Raji (cell line): ENCODE data around the gene LRP11.

Experiments used
- POLR2A ChIP-seq: IDR thresholded peaks from 2 replicates; pipeline ENCODE4 v1.6.1; 2011; ENCODE audit warnings: low read depth, low read length, control low read depth; ENCODE audit not compliant: insufficient read depth

Gene LRP11

GRCh38 chr6:149887343-149887742, 23.2 kb upstream of the LRP11 start:
- no peak for TF ChIP-seq POLR2A

- TF ChIP-seq POLR2A = no peak
Measured at GRCh38 chr6:149885888-149886287, 21.7 kb upstream of the LRP11 start.

GRCh38 chr6:149884617-149885016, 20.5 kb upstream of the LRP11 start:
- TF ChIP-seq POLR2A = no peak

- no peak for TF ChIP-seq POLR2A
Measured at GRCh38 chr6:149884215-149884614, 20.1 kb upstream of the LRP11 start.

- no peak for TF ChIP-seq POLR2A
Measured at GRCh38 chr6:149881860-149882259, 17.7 kb upstream of the LRP11 start.

GRCh38 chr6:149881066-149881766, 17.1 kb upstream of the LRP11 start:
- no peak for TF ChIP-seq POLR2A

- no peak for TF ChIP-seq POLR2A
Measured at GRCh38 chr6:149877659-149878058, 13.5 kb upstream of the LRP11 start.

GRCh38 chr6:149876241-149876933, 12.2 kb upstream of the LRP11 start:
- TF ChIP-seq POLR2A = no peak

- no peak for TF ChIP-seq POLR2A
Measured at GRCh38 chr6:149872233-149872632, 8.1 kb upstream of the LRP11 start.

- no peak for TF ChIP-seq POLR2A
Measured at GRCh38 chr6:149871182-149871581, 7.0 kb upstream of the LRP11 start.

- TF ChIP-seq POLR2A = no peak
Measured at GRCh38 chr6:149869275-149869892, 5.2 kb upstream of the LRP11 start.

GRCh38 chr6:149867876-149868640, 3.9 kb upstream of the LRP11 start:
- TF ChIP-seq POLR2A = no peak

- TF ChIP-seq POLR2A = no peak
Measured at GRCh38 chr6:149864578-149865535, 698 bp upstream of the LRP11 start.

GRCh38 chr6:149862922-149863697, 1.0 kb downstream of the LRP11 start:
- TF ChIP-seq POLR2A = peak; percentile 35; the same call in 1 of the 2 replicates
